Measurements from ENCODE around the gene DHRS7C.

- TF ChIP-seq CTCF (IDR thresholded peaks at IDR 0.05 in 4 of 5, conservative IDR thresholded peaks at IDR 0.05 in 1 of 5) (no peak), POLR2A (IDR thresholded peaks at IDR 0.05) (no peak)
Observed at GRCh38 chr17:9798008-9798407, 6.6 kb upstream of the DHRS7C start.
